ENCODE data around the gene FAM131A.

The FAM131A gene

DNA sequence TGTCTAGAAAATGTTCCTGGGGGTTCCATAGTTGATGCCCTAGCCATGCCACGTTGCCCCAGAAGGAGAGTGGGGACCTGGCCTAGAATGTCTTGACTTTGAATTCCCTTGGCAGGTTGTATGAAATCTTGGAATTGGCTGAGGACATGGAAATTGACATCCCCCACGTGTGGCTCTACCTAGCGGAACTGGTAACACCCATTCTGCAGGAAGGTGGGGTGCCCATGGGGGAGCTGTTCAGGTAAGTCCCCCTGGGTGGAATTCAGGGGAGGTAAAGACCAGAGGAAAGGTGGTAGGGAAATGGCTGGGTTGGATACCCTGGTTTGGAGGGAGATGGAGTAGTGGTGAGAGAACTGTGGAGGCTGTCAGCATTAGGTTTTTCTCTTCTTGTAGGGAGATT lies 8.9 kb upstream of the FAM131A start:
- H3K4me2 ChIP-seq (ENCODE audit: low read length): no peak overlapping the region
- no peak overlapping the region for H2AFZ ChIP-seq (ENCODE audit: insufficient read depth, low read length, poor library complexity)
- no peak overlapping the region for H2AK5ac ChIP-seq (ENCODE audit: low read length)
- no peaks in the 10 kb centered on the region for H3K27me3 ChIP-seq (ENCODE audit: insufficient read depth, low read length)
- H3K23ac ChIP-seq (ENCODE audit: low read length): no peak overlapping the region
- no peak overlapping the region for H3K27ac ChIP-seq (ENCODE audit: low read depth, low read length)
- WGBS (ENCODE audit: extremely low coverage, insufficient coverage, insufficient read length): no CpG with 5 or more reads among the region's 3 CpGs
- no peak overlapping the region for H4K91ac ChIP-seq (ENCODE audit: low read depth, low read length)
- peaks cover 2% of the 10 kb centered on the region for H3K9me3 ChIP-seq (ENCODE audit: insufficient read depth, low read depth, low read length)
- no peak overlapping the region for H3K18ac ChIP-seq (ENCODE audit: low read length)
- no peak overlapping the region for H3K9ac ChIP-seq (ENCODE audit: low read length)
- no peak overlapping the region for H3K4me3 ChIP-seq (ENCODE audit: low read depth, low read length)
- H3K4me1 ChIP-seq (ENCODE audit: control insufficient read depth in 1 of 2, insufficient read depth in 2 of 2, low read length in 2 of 2): peaks cover 14 to 15% of the 10 kb centered on the region in 2 experiments
- H3K79me1 ChIP-seq (ENCODE audit: low read length): peaks cover 6% of the 10 kb centered on the region
- no peak overlapping the region for H3K4ac ChIP-seq (ENCODE audit: low read depth, low read length)
- H4K8ac ChIP-seq (ENCODE audit: low read depth, low read length): no peak overlapping the region
- H4K12ac ChIP-seq (ENCODE audit: low read depth, low read length): no peak overlapping the region
- no peak overlapping the region for H2BK120ac ChIP-seq (ENCODE audit: insufficient read depth, low read length, poor library complexity)
- no peak overlapping the region for H2BK12ac ChIP-seq (ENCODE audit: low read length)
- no peaks in the 10 kb centered on the region for H3K79me2 ChIP-seq (ENCODE audit: control insufficient read depth, insufficient read depth, low read length, poor library complexity)
- DNase-seq: no peak
- peaks cover 75 to 89% of the 10 kb centered on the region in 2 experiments for H3K36me3 ChIP-seq (ENCODE audit: control insufficient read depth in 1 of 2, insufficient read depth in 2 of 2, low read length in 2 of 2)
- no peak overlapping the region for H3K14ac ChIP-seq (ENCODE audit: low read length)
- H2BK5ac ChIP-seq (ENCODE audit: low read depth, low read length, poor library complexity): no peak overlapping the region

DNA sequence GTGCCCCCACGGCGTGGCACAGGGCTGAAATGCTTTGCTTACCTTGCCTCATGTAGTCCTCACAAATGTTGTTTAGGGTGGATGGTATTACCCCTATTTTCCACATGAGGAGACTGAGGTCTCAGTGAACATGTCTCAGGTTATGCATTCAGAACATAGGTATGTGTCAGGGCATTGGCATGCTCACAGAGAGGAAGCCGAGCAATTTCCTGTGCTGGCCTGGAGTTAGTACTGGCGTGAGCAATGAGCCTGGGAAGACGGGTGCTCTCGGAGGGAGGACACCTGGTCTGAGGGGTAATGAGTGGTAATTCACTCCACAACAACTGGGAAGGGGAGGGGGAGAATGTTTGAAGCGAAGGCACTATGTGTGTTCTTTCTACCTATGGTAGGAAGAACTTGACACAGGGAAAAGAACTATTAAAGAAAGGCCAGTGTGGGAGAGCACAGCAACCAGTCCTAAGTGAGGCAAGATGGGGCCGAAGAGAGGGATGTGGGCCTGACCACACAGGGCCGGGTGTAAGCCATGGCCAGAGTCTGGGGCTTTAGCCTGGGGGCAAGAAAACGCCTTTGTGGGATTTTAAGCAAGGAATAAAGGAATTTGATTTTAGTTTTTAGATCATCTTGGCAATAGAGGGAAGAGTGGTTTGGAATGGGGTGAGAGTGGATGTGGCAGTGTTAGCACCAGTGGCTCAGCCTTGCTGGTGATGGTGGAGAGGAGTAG lies 4.9 kb upstream of the FAM131A start:
- peaks cover 28 to 33% of the 10 kb centered on the region in 2 experiments for H3K4me1 ChIP-seq (ENCODE audit: control insufficient read depth in 1 of 2, insufficient read depth in 2 of 2, low read length in 2 of 2)
- no CpG with 5 or more reads among the region's 10 CpGs for WGBS (ENCODE audit: extremely low coverage, insufficient coverage, insufficient read length)
- H3K79me1 ChIP-seq (ENCODE audit: low read length): peaks cover 20% of the 10 kb centered on the region

DNA sequence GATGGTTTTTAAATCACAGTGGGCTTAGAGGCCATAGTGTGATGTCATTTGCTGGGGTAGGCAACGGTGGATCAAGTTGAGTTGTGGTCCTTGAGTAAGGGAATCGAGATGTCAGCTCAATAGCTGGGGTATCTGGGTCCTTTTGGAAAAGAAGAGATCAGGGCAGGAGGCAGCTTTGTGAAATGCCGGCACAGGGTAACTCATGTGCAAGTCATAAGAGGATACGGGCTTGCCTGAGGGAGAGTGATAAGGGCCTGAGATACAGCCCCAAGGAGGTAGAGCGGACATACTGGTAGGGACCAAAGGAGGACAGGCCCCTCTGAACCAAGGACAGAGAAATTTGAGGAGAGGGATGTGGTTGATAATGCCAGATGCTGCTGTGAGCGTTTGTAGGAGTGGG lies 4.2 kb upstream of the FAM131A start:
- H3K14ac ChIP-seq (ENCODE audit: low read length): no peak overlapping the region
- peaks cover 5% of the 10 kb centered on the region for H3K9me3 ChIP-seq (ENCODE audit: insufficient read depth, low read depth, low read length)
- H2BK12ac ChIP-seq (ENCODE audit: low read length): no peak overlapping the region
- H3K4ac ChIP-seq (ENCODE audit: low read depth, low read length): no peak overlapping the region
- no peak overlapping the region for H4K8ac ChIP-seq (ENCODE audit: low read depth, low read length)
- no peak overlapping the region for H4K12ac ChIP-seq (ENCODE audit: low read depth, low read length)
- H3K79me1 ChIP-seq (ENCODE audit: low read length): peaks cover 20% of the 10 kb centered on the region
- peaks cover 28 to 33% of the 10 kb centered on the region in 2 experiments for H3K4me1 ChIP-seq (ENCODE audit: control insufficient read depth in 1 of 2, insufficient read depth in 2 of 2, low read length in 2 of 2)
- no peaks in the 10 kb centered on the region for H3K27me3 ChIP-seq (ENCODE audit: insufficient read depth, low read length)
- H3K9ac ChIP-seq (ENCODE audit: low read length): no peak overlapping the region
- H3K27ac ChIP-seq (ENCODE audit: low read depth, low read length): peak overlapping the region; percentile 66
- no peak overlapping the region for H2BK120ac ChIP-seq (ENCODE audit: insufficient read depth, low read length, poor library complexity)
- whole genome bisulfite sequencing (ENCODE audit: extremely low coverage, insufficient coverage, insufficient read length): no CpG with 5 or more reads among the region's 6 CpGs
- no peak overlapping the region for H2AK5ac ChIP-seq (ENCODE audit: low read length)
- DNase-seq: peak; percentile 91 to 94
- H2AFZ ChIP-seq (ENCODE audit: insufficient read depth, low read length, poor library complexity): no peak overlapping the region
- peak overlapping the region; percentile 50 for H4K91ac ChIP-seq (ENCODE audit: low read depth, low read length)
- H3K36me3 ChIP-seq (ENCODE audit: control insufficient read depth in 1 of 2, insufficient read depth in 2 of 2, low read length in 2 of 2): peaks cover 47 to 59% of the 10 kb centered on the region in 2 experiments
- H3K4me3 ChIP-seq (ENCODE audit: low read depth, low read length): no peak overlapping the region
- peak overlapping the region; percentile 49 for H2BK5ac ChIP-seq (ENCODE audit: low read depth, low read length, poor library complexity)
- H3K18ac ChIP-seq (ENCODE audit: low read length): peak overlapping the region; percentile 10
- no peak overlapping the region for H3K23ac ChIP-seq (ENCODE audit: low read length)
- peaks cover 9% of the 10 kb centered on the region for H3K79me2 ChIP-seq (ENCODE audit: control insufficient read depth, insufficient read depth, low read length, poor library complexity)
- H3K4me2 ChIP-seq (ENCODE audit: low read length): no peak overlapping the region

More for the DNA sequence above, 4.9 kb upstream of the FAM131A start:
- Histone ChIP-seq H3K4ac (ENCODE audit: low read depth, low read length) (no peak overlapping the region), H3K9me3 (ENCODE audit: insufficient read depth, low read depth, low read length) (peaks cover 5% of the 10 kb centered on the region), H3K14ac (ENCODE audit: low read length) (peak overlapping the region; percentile 5), H3K23ac (ENCODE audit: low read length) (no peak overlapping the region), H4K12ac (ENCODE audit: low read depth, low read length) (no peak overlapping the region), H3K9ac (ENCODE audit: low read length) (no peak overlapping the region), H2AK5ac (ENCODE audit: low read length) (no peak overlapping the region), H4K91ac (ENCODE audit: low read depth, low read length) (peak overlapping the region; percentile 50), H3K79me2 (ENCODE audit: control insufficient read depth, insufficient read depth, low read length, poor library complexity) (peaks cover 9% of the 10 kb centered on the region), H2BK120ac (ENCODE audit: insufficient read depth, low read length, poor library complexity) (no peak overlapping the region), H2BK5ac (ENCODE audit: low read depth, low read length, poor library complexity) (peak overlapping the region; percentile 49), H3K27ac (ENCODE audit: low read depth, low read length) (peak overlapping the region; percentile 66), H3K18ac (ENCODE audit: low read length) (peak overlapping the region; percentile 10), H4K8ac (ENCODE audit: low read depth, low read length) (no peak overlapping the region), H2AFZ (ENCODE audit: insufficient read depth, low read length, poor library complexity) (no peak overlapping the region), H3K36me3 (ENCODE audit: control insufficient read depth in 1 of 2, insufficient read depth in 2 of 2, low read length in 2 of 2) (peaks cover 53 to 66% of the 10 kb centered on the region in 2 experiments), H2BK12ac (ENCODE audit: low read length) (no peak overlapping the region), H3K4me2 (ENCODE audit: low read length) (peak overlapping the region; percentile 25), H3K4me3 (ENCODE audit: low read depth, low read length) (no peak overlapping the region), H3K27me3 (ENCODE audit: insufficient read depth, low read length) (no peaks in the 10 kb centered on the region)
- DNase-seq: peak; percentile 80 to 85

DNA sequence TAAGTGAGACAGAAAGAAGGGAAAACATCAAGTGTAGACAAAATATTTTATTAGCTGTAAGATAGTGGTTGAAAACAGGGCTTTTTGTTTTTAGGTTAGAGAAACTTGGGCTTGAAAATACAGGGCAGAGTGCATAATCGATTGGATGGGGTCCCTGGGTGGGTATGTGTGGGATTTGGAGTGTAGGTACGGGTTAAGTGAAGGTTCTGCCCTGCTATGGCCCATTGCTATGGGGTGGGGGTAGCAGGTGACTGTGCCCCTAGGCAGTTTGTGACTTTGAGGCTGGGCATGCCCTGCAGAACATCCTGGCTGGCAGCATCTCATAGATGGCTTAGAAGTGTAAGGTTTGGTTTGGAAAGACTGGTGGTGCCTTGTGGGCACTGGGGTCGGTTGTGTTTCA lies 3.7 kb upstream of the FAM131A start:
- H3K9ac ChIP-seq (ENCODE audit: low read length): no peak overlapping the region
- H3K4me2 ChIP-seq (ENCODE audit: low read length): no peak overlapping the region
- H3K79me2 ChIP-seq (ENCODE audit: control insufficient read depth, insufficient read depth, low read length, poor library complexity): peaks cover 9% of the 10 kb centered on the region
- WGBS (ENCODE audit: extremely low coverage, insufficient coverage, insufficient read length): no CpG with 5 or more reads among the region's 3 CpGs
- H4K12ac ChIP-seq (ENCODE audit: low read depth, low read length): no peak overlapping the region
- H2BK5ac ChIP-seq (ENCODE audit: low read depth, low read length, poor library complexity): peak overlapping the region; percentile 35
- H3K4me3 ChIP-seq (ENCODE audit: low read depth, low read length): peak overlapping the region; percentile 56
- peaks cover 42 to 54% of the 10 kb centered on the region in 2 experiments for H3K36me3 ChIP-seq (ENCODE audit: control insufficient read depth in 1 of 2, insufficient read depth in 2 of 2, low read length in 2 of 2)
- no peak overlapping the region for H4K8ac ChIP-seq (ENCODE audit: low read depth, low read length)
- H3K4me1 ChIP-seq (ENCODE audit: control insufficient read depth in 1 of 2, insufficient read depth in 2 of 2, low read length in 2 of 2): peaks cover 28 to 34% of the 10 kb centered on the region in 2 experiments
- no peak overlapping the region for H2BK12ac ChIP-seq (ENCODE audit: low read length)
- H3K79me1 ChIP-seq (ENCODE audit: low read length): peaks cover 20% of the 10 kb centered on the region
- no peak overlapping the region for H3K4ac ChIP-seq (ENCODE audit: low read depth, low read length)
- H4K91ac ChIP-seq (ENCODE audit: low read depth, low read length): peak overlapping the region; percentile 1
- peak in 1 of 2 donors; percentile 22 for DNase-seq
- H2AK5ac ChIP-seq (ENCODE audit: low read length): no peak overlapping the region
- peaks cover 5% of the 10 kb centered on the region for H3K9me3 ChIP-seq (ENCODE audit: insufficient read depth, low read depth, low read length)
- H3K23ac ChIP-seq (ENCODE audit: low read length): no peak overlapping the region
- peak overlapping the region; percentile 0 for H2BK120ac ChIP-seq (ENCODE audit: insufficient read depth, low read length, poor library complexity)
- peak overlapping the region; percentile 0 for H3K14ac ChIP-seq (ENCODE audit: low read length)
- H3K27me3 ChIP-seq (ENCODE audit: insufficient read depth, low read length): no peaks in the 10 kb centered on the region
- H3K18ac ChIP-seq (ENCODE audit: low read length): peak overlapping the region; percentile 26
- H3K27ac ChIP-seq (ENCODE audit: low read depth, low read length): peak overlapping the region; percentile 65
- H2AFZ ChIP-seq (ENCODE audit: insufficient read depth, low read length, poor library complexity): no peak overlapping the region
